ENCODE measurements around the gene LDLRAD4. TPM values are rescaled to one million over a fixed set of nuclear protein-coding genes. Genes with fewer than 3 reads are reported as not detected.

The LDLRAD4 gene
- total and polyA plus RNA-seq, 11 donors, result 10.4 to 44.0 (median 29.6) TPM

GRCh38 chr18:13696961-13697360, 478.4 kb downstream of the LDLRAD4 start:
- DNase-seq (no peak), ATAC-seq (no peak)
- TF ChIP-seq POLR2A (IDR thresholded peaks at IDR 0.05), result no peak
- no peak for TF ChIP-seq CTCF (IDR thresholded peaks at IDR 0.05)
- Histone ChIP-seq H3K4me3 (no peak overlapping the region), H3K9me3 (peaks cover 0 to 28% (median 9%) of the 10 kb centered on the region in 12 donors), H3K4me1 (no peaks in the 10 kb centered on the region), H3K36me3 (peaks cover 0 to 3% (median 0%) of the 10 kb centered on the region in 9 donors), H3K27me3 (no peaks in the 10 kb centered on the region), H3K27ac (no peak overlapping the region)
- intact Hi-C loops (cut with DNase I), result no loop called here
- WGBS, 4 donors, result 91 to 94% (median 92%) methylated on average over 3 of the region's 3 CpGs

- Histone ChIP-seq H3K9me3 (peaks cover 0 to 56% (median 13%) of the 10 kb centered on the region in 12 donors), H3K4me3 (no peak overlapping the region), H3K27ac (no peak overlapping the region), H3K4me1 (no peaks in the 10 kb centered on the region), H3K27me3 (no peaks in the 10 kb centered on the region), H3K36me3 (peaks cover 0 to 4% (median 0%) of the 10 kb centered on the region in 9 donors)
- DNase-seq (no peak), ATAC-seq (no peak)
- WGBS, 4 donors, result 96 to 100% (median 99%) methylated on average over 1 of the region's 1 CpG
- intact Hi-C loops (cut with DNase I), result no loop called here
- TF ChIP-seq CTCF (IDR thresholded peaks at IDR 0.05) (no peak), POLR2A (IDR thresholded peaks at IDR 0.05) (no peak)
Measured at GRCh38 chr18:13700153-13700552, 481.6 kb downstream of the LDLRAD4 start.

Small RNAs within 50 kb of the gene (microRNA-seq; reads per million reads assigned to microRNA genes)
- gene MIR4526, result 0 to 0.06 (median 0) reads per million in 4 donors
- 0 to 0.06 (median 0) reads per million in 4 donors for gene MIR5190

Other genes starting within 250 kb of the LDLRAD4 start
- 10 to 100 TPM; 21.5 to 36.3 (median 27.5) TPM for gene CEP192, start 227.4 kb upstream of the LDLRAD4 start, total RNA-seq
- gene CEP192, start 227.4 kb upstream of the LDLRAD4 start, polyA plus RNA-seq, result 1 to 10 TPM; 5.5 to 8.6 TPM